MM.1S (cell line): ENCODE results near the gene AKR1A1.
"Not testable (repeated sequence)": the region's sequence is repeated elsewhere in the genome, so short reads cannot be mapped to it uniquely, and the experiment has no call there.

Source experiments
- DNase-seq: peaks from one replicate; pipeline ENCODE4 v3.0.0-alpha.2; 2015
- H2AFZ ChIP-seq: fragments of 300-600 bp; sonication (generic); 2 replicates; pipeline ENCODE4 v1.6.0; 2016; ENCODE audit warnings: antibody characterized with exemption, low read length
- H3F3A ChIP-seq: fragments of 300-600 bp; sonication (generic); 2 replicates; pipeline ENCODE4 v1.6.1; 2016; ENCODE audit warnings: mild to moderate bottlenecking, antibody characterized with exemption, low read length, moderate library complexity, mixed read lengths; ENCODE audit not compliant: insufficient read depth
- H3K27ac ChIP-seq: fragments of 300-600 bp; sonication (generic); 2 replicates; pipeline ENCODE4 v1.5.1; 2016; ENCODE audit warnings: mild to moderate bottlenecking, low read length
- H3K27me3 ChIP-seq: fragments of 300-600 bp; sonication (generic); replicated peaks from 2 replicates; pipeline ENCODE4 v1.6.0; 2016; ENCODE audit warnings: low read length; ENCODE audit not compliant: insufficient read depth
- H3K36me3 ChIP-seq: fragments of 300-600 bp; sonication (generic); replicated peaks from 2 replicates; pipeline ENCODE4 v1.6.1; 2016; ENCODE audit warnings: mild to moderate bottlenecking, low read length, mixed read lengths; ENCODE audit not compliant: insufficient read depth
- H3K4me1 ChIP-seq: fragments of 300-600 bp; sonication (generic); 2 replicates; pipeline ENCODE4 v1.6.1; 2016; ENCODE audit warnings: low read length, mixed read lengths
- H3K4me2 ChIP-seq: fragments of 300-600 bp; sonication (generic); 2 replicates; pipeline ENCODE4 v1.6.0; 2016; ENCODE audit warnings: low read depth, low read length
- H3K4me3 ChIP-seq: fragments of 300-600 bp; sonication (generic); 2 replicates; pipeline ENCODE4 v1.5.1; 2016; ENCODE audit warnings: low read length, mixed read lengths
- H3K79me2 ChIP-seq: fragments of 300-600 bp; sonication (generic); 2 replicates; pipeline ENCODE4 v1.6.1; 2016; ENCODE audit warnings: mixed run types, low read length, mixed read lengths
- H3K9ac ChIP-seq: fragments of 300-600 bp; sonication (generic); 2 replicates; pipeline ENCODE4 v1.6.1; 2016; ENCODE audit warnings: low read length, mixed read lengths
- H3K9me2 ChIP-seq: fragments of 300-600 bp; sonication (generic); replicated peaks from 2 replicates; pipeline ENCODE4 v1.6.1; 2016; ENCODE audit warnings: mild to moderate bottlenecking, low read length, mixed read lengths; ENCODE audit not compliant: insufficient read depth
- H3K9me3 ChIP-seq: fragments of 300-600 bp; sonication (generic); replicated peaks from 2 replicates; pipeline ENCODE4 v1.6.1; 2016; ENCODE audit warnings: mild to moderate bottlenecking, low read length, mixed read lengths; ENCODE audit not compliant: insufficient read depth
- H4K20me1 ChIP-seq: fragments of 300-600 bp; sonication (generic); 2 replicates; pipeline ENCODE4 v1.6.1; 2016; ENCODE audit warnings: mild to moderate bottlenecking, low read length, moderate library complexity, mixed read lengths; ENCODE audit not compliant: insufficient read depth
- CTCF ChIP-seq: fragments of 300-600 bp; sonication (generic); IDR thresholded peaks from 2 replicates; pipeline ENCODE4 v1.5.1; 2016; ENCODE audit warnings: antibody characterized with exemption, low read length, mixed read lengths
- EZH2 ChIP-seq: fragments of 300-600 bp; sonication (generic); optimal IDR thresholded peaks from 2 replicates; pipeline ENCODE3; 2017; ENCODE audit warnings: low read depth, mild to moderate bottlenecking, antibody characterized with exemption, low read length, mixed read lengths
- EZH2phosphoT487 ChIP-seq: fragments of 300-600 bp; sonication (generic); IDR thresholded peaks from 2 replicates; pipeline ENCODE4 v1.6.1; 2018; ENCODE audit warnings: antibody characterized with exemption, low read length

The AKR1A1 gene

GRCh38 chr1:45594412-45594811 lies 43.8 kb downstream of the AKR1A1 start:
- Histone ChIP-seq H3K4me1 (no peaks in the 10 kb centered on the region), H3K27me3 (no peaks in the 10 kb centered on the region), H3K9me3 (no peaks in the 10 kb centered on the region), H3K36me3 (peaks cover 3% of the 10 kb centered on the region; the same call in 1 of the 2 replicates), H4K20me1 (peaks cover 23% of the 10 kb centered on the region), H3K79me2 (peaks cover 100% of the 10 kb centered on the region), H2AFZ (no peak overlapping the region), H3K4me2 (no peak overlapping the region), H3K9me2 (no peaks in the 10 kb centered on the region), H3F3A (no peaks in the 10 kb centered on the region), H3K9ac (no peak overlapping the region), H3K27ac (no peak overlapping the region), H3K4me3 (no peak overlapping the region)
- no peak for DNase-seq
- no peak for TF ChIP-seq EZH2phosphoT487
- TF ChIP-seq CTCF: no peak
- TF ChIP-seq EZH2: no peak

GRCh38 chr1:45596765-45597164 lies 46.1 kb downstream of the AKR1A1 start:
- Histone ChIP-seq H3K79me2 (peaks cover 100% of the 10 kb centered on the region), H4K20me1 (peaks cover 14% of the 10 kb centered on the region; the same call in 1 of the 2 replicates)
- not testable (repeated sequence) for H3K9ac ChIP-seq, H3K27ac ChIP-seq, H3K9me3 ChIP-seq, H3K4me3 ChIP-seq, H2AFZ ChIP-seq, H3K27me3 ChIP-seq, DNase-seq, H3K9me2 ChIP-seq, H3K36me3 ChIP-seq, H3F3A ChIP-seq, H3K4me1 ChIP-seq, H3K4me2 ChIP-seq

- Histone ChIP-seq H3K36me3 (peaks cover 9% of the 10 kb centered on the region; the same call in 1 of the 2 replicates), H4K20me1 (peaks cover 7% of the 10 kb centered on the region; the same call in 1 of the 2 replicates), H3K9ac (no peak overlapping the region), H3K4me2 (no peak overlapping the region), H3K4me1 (peaks cover 11% of the 10 kb centered on the region; the same call in 1 of the 2 replicates), H3K27me3 (no peaks in the 10 kb centered on the region), H3K4me3 (no peak overlapping the region), H3K9me2 (no peaks in the 10 kb centered on the region), H3K27ac (no peak overlapping the region), H3K9me3 (no peaks in the 10 kb centered on the region), H2AFZ (no peak overlapping the region), H3K79me2 (peaks cover 88% of the 10 kb centered on the region), H3F3A (peaks cover 4% of the 10 kb centered on the region; the same call in 1 of the 2 replicates)
- DNase-seq: no peak
- TF ChIP-seq EZH2phosphoT487 (no peak), CTCF (no peak), EZH2 (no peak)
Measured at GRCh38 chr1:45604239-45604638, 53.6 kb downstream of the AKR1A1 start.

GRCh38 chr1:45607404-45608074 lies 56.9 kb downstream of the AKR1A1 start:
- H3K4me1 ChIP-seq: peaks cover 11% of the 10 kb centered on the region; the same call in 1 of the 2 replicates
- H3K27me3 ChIP-seq: no peaks in the 10 kb centered on the region
- no peak overlapping the region for H3K4me3 ChIP-seq
- H3F3A ChIP-seq: peaks cover 4% of the 10 kb centered on the region; the same call in 1 of the 2 replicates
- peaks cover 62% of the 10 kb centered on the region for H3K79me2 ChIP-seq
- H3K36me3 ChIP-seq: peaks cover 16% of the 10 kb centered on the region; the same call in 1 of the 2 replicates
- H3K9me2 ChIP-seq: no peaks in the 10 kb centered on the region
- TF ChIP-seq CTCF (no peak), EZH2phosphoT487 (no peak), EZH2 (no peak)
- no peaks in the 10 kb centered on the region for H3K9me3 ChIP-seq
- no peak overlapping the region for H3K4me2 ChIP-seq
- no peaks in the 10 kb centered on the region; the same call in 1 of the 2 replicates for H4K20me1 ChIP-seq
- H3K9ac ChIP-seq: no peak overlapping the region
- H3K27ac ChIP-seq: no peak overlapping the region
- no peak for DNase-seq
- no peak overlapping the region for H2AFZ ChIP-seq
